Psoas muscle (tissue), 8 donors: ENCODE results near the gene SNX8. TPM values are rescaled to one million over a fixed set of nuclear protein-coding genes. Genes with fewer than 3 reads are reported as not detected.

Source experiments
- ATAC-seq, 4 donors: fragments of 200-7000 bp; cut with Tn5 transposase; one replicate each; pipeline ENCODE4 v1.9.1; 2020; ENCODE audit warnings: moderate library complexity in 3 of 4, mild to moderate bottlenecking in 2 of 4
- DNase-seq, 2 donors: peaks; one replicate each; pipeline ENCODE4 v3.0.0-alpha.2; 2020
- H3K27ac ChIP-seq: fragments of 200-600 bp; one replicate; pipeline ENCODE4 v1.8.0; 2022
- H3K27me3 ChIP-seq, 3 donors: fragments of 200-600 bp in 1 of 3; one replicate each; pipeline versions ENCODE4 v1.6.1 to v1.8.0; 2013 to 2022; ENCODE audit warnings: low read length in 2 of 3, mild to moderate bottlenecking in 2 of 3, moderate library complexity in 1 of 3; ENCODE audit not compliant: insufficient read depth in 3 of 3
- H3K36me3 ChIP-seq, 2 donors: fragments of 200-600 bp in 1 of 2; one replicate each; pipeline versions ENCODE4 v1.6.1 to v1.8.0; 2013 to 2022; ENCODE audit warnings: low read depth in 1 of 2, mild to moderate bottlenecking in 1 of 2, moderate library complexity in 1 of 2; ENCODE audit not compliant: insufficient read depth in 1 of 2
- H3K4me1 ChIP-seq: fragments of 200-600 bp; one replicate; pipeline ENCODE4 v1.8.0; 2022
- H3K4me3 ChIP-seq: fragments of 200-600 bp; one replicate; pipeline ENCODE4 v1.8.0; 2022; ENCODE audit warnings: mild to moderate bottlenecking
- H3K9me3 ChIP-seq: fragments of 200-600 bp; one replicate; pipeline ENCODE4 v1.8.0; 2022
- WGBS, 3 donors: extraction: QIAGEN DNeasy Blood & Tissue Kit; methylation state at CpG; one replicate each; pipeline versions ENCODE4 v1.1.6 to v1.1.7; 2013; 5-methylcytosine and 5-hydroxymethylcytosine counted together
- intact Hi-C, 2 donors: fragments of 100-400 bp; cut with DNase I; formaldehyde crosslinking; loops; one replicate each; pipeline versions ENCODE4 v1.11.0 to v1.14.2; 2022
- polyA plus RNA-seq, 3 donors: library from polyadenylated mRNA; stranded (reverse); fragments of 200-250 nt; gene quantifications; one replicate each; pipeline ENCODE4 v1.2.3, GENCODE V29; 2013
- total RNA-seq, 4 donors: library from RNA; stranded (reverse); fragmentation: NEBNext Ultra II Directional in 2 of 4; extraction: Animal tissue kit (Norgen Biotek cat#: 25700) in 2 of 4; gene quantifications; one replicate each; pipeline versions ENCODE4 v1.2.1 to v1.2.4, GENCODE V29; 2021 to 2023
- TF ChIP-seq, protein P1 (sequence below): fragments of 200-600 bp; IDR thresholded peaks from one replicate; pipeline ENCODE4 v1.8.0; 2022; ENCODE audit warnings: antibody characterized with exemption
- donor health status: healthy with polysubstance abuse.
- donor health status: DM: no; HTN: no; CAD: no; lungs with moderate emphysema.
- donor health status: Bipolar disorder and iron deficiency.
- donor health status: healthy.
- donor health status: DM: yes; HTN: yes; CAD: no.
- donor health status: DM: no; HTN: no; CAD: no.
- donor health status: DM: no; HTN: no; CAD: no.
- donor health status: DM: yes; HTN: yes; CAD: no.

The SNX8 gene
- total and polyA plus RNA-seq, 7 donors: 8.4 to 25.1 (median 14.3) TPM

DNA sequence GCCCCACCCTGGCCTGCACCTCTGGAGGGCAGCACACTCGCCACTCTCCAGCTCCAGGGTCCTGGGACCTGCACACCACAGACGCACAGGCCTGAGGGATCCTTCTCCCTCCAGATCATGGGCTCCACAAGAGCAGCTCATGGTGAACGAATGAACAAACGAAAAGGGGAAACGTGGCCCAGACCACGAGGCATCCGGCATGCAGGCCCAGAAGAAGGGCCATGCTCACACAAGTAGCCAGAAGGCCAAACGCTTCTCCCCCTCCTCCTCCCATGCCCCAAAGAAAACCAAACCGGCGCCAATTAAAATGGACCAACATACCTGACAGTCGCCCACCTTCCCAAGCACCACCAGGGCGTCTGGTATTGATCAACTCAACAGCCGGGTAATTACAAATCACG, 111.9 kb downstream of the SNX8 start:
- Histone ChIP-seq H3K36me3 (peaks cover 0 to 22% of the 10 kb centered on the region in 2 donors), H3K9me3 (no peaks in the 10 kb centered on the region), H3K4me1 (peaks cover 18% of the 10 kb centered on the region), H3K4me3 (no peak overlapping the region), H3K27ac (no peak overlapping the region), H3K27me3 (no peaks in the 10 kb centered on the region)
- DNase-seq: no peak
- intact Hi-C loops: loop anchor here (10.0 kb wide), 2 partner anchors 388 to 538 kb away; no protein-coding TSS in a partner anchor
- TF ChIP-seq, protein P1, sequence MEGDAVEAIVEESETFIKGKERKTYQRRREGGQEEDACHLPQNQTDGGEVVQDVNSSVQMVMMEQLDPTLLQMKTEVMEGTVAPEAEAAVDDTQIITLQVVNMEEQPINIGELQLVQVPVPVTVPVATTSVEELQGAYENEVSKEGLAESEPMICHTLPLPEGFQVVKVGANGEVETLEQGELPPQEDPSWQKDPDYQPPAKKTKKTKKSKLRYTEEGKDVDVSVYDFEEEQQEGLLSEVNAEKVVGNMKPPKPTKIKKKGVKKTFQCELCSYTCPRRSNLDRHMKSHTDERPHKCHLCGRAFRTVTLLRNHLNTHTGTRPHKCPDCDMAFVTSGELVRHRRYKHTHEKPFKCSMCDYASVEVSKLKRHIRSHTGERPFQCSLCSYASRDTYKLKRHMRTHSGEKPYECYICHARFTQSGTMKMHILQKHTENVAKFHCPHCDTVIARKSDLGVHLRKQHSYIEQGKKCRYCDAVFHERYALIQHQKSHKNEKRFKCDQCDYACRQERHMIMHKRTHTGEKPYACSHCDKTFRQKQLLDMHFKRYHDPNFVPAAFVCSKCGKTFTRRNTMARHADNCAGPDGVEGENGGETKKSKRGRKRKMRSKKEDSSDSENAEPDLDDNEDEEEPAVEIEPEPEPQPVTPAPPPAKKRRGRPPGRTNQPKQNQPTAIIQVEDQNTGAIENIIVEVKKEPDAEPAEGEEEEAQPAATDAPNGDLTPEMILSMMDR: no peak
- no peak for ATAC-seq
- WGBS, 3 donors: 90 to 91% (median 90%) methylated on average over 14 of the region's 14 CpGs

Other genes with a start within 250 kb of the SNX8 start
- 10 to 100 TPM; 11.8 to 16.4 (median 15.3) TPM for gene MAD1L1, start 81.5 kb downstream of the SNX8 start, total RNA-seq
- 10 to 100 TPM; 11.7 to 17.5 (median 17.5) TPM for gene MAD1L1, start 81.5 kb downstream of the SNX8 start, polyA plus RNA-seq
- gene MRM2, start 72.2 kb downstream of the SNX8 start, total RNA-seq: 10 to 100 TPM; 15.9 to 21.9 (median 18.4) TPM
- 10 to 100 TPM; 21.6 to 53.0 (median 41.1) TPM for gene MRM2, start 72.2 kb downstream of the SNX8 start, polyA plus RNA-seq
- gene NUDT1, start 72.2 kb downstream of the SNX8 start, total RNA-seq: 10 to 100 TPM in 2 of 4 donors, 1 to 10 TPM in 2; 5.6 to 12.4 (median 8.4) TPM
- gene NUDT1, start 72.2 kb downstream of the SNX8 start, polyA plus RNA-seq: 10 to 100 TPM; 13.6 to 29.2 (median 19.1) TPM
- 100 to 1,000 TPM; 101 to 203 (median 180) TPM for gene EIF3B, start 40.4 kb upstream of the SNX8 start, total RNA-seq
- gene EIF3B, start 40.4 kb upstream of the SNX8 start, polyA plus RNA-seq: 100 to 1,000 TPM; 113 to 275 (median 159) TPM
- gene CHST12, start 89.2 kb upstream of the SNX8 start, total RNA-seq: 10 to 100 TPM in 1 of 4 donors, 1 to 10 TPM in 3; 6.6 to 12.0 (median 9.4) TPM
- 1 to 10 TPM; 7.7 to 8.2 (median 8.1) TPM for gene CHST12, start 89.2 kb upstream of the SNX8 start, polyA plus RNA-seq
- gene GRIFIN, start 162.0 kb upstream of the SNX8 start, total RNA-seq: not detected
- not detected for gene GRIFIN, start 162.0 kb upstream of the SNX8 start, polyA plus RNA-seq
- 1 to 10 TPM; 2.4 to 3.0 (median 2.8) TPM for gene LFNG, start 205.3 kb upstream of the SNX8 start, total RNA-seq
- gene LFNG, start 205.3 kb upstream of the SNX8 start, polyA plus RNA-seq: 1 to 10 TPM; 1.3 to 2.1 (median 2.0) TPM
- gene BRAT1, start 241.1 kb upstream of the SNX8 start, total RNA-seq: 10 to 100 TPM; 11.9 to 14.3 (median 12.5) TPM
- gene BRAT1, start 241.1 kb upstream of the SNX8 start, polyA plus RNA-seq: 10 to 100 TPM; 13.2 to 14.8 (median 14.4) TPM
- gene IQCE, start 244.5 kb upstream of the SNX8 start, total RNA-seq: 1 to 10 TPM; 5.6 to 8.5 (median 7.1) TPM
- gene IQCE, start 244.5 kb upstream of the SNX8 start, polyA plus RNA-seq: 1 to 10 TPM; 2.4 to 9.6 (median 6.5) TPM